A673 (cell line): ENCODE measurements around the gene METTL18.

Experiments used
- CTCF ChIP-seq: fragments of 300-800, 200-600 bp; sonication (generic); conservative IDR thresholded peaks from 2 replicates; pipeline ENCODE4 v1.5.1; 2017; ENCODE audit warnings: low read depth, mild to moderate bottlenecking, antibody characterized with exemption, low read length, moderate library complexity, mixed read lengths
- EZH2 ChIP-seq: fragments of 200-600 bp; sonication (generic); IDR thresholded peaks from 2 replicates; pipeline ENCODE4 v1.6.1; 2017; ENCODE audit warnings: borderline replicate concordance, low read depth, mild to moderate bottlenecking, mixed read lengths, antibody characterized with exemption, low read length; ENCODE audit not compliant: poor library complexity, severe bottlenecking

- no peak for TF ChIP-seq CTCF
- TF ChIP-seq EZH2 = no peak
Measured at GRCh38 chr1:169768161-169768560, 26.5 kb downstream of the METTL18 start.
